ENCODE results near the gene KRTAP4-5. TPM values are rescaled to one million over a fixed set of nuclear protein-coding genes. Genes with fewer than 3 reads are reported as not detected.
"Not testable (repeated sequence)": the region's sequence is repeated elsewhere in the genome, so short reads cannot be mapped to it uniquely, and the experiment has no call there.

Gene KRTAP4-5
- polyA plus RNA-seq (ENCODE audit: insufficient read length in 4 of 4): not detected

- no peak for DNase-seq (ENCODE audit: low read depth in 4 of 4, low spot score in 3 of 4)
These were observed at the start of gene KRTAP4-5 for GRCh38 chr17:41149652-41149985. Gene KRTAP4-5, minus strand, starts transcription at chr17:41149825. Its CDS starts 58 bp downstream, at chr17:41149767.

GRCh38 chr17:41196068-41196467 lies 46.4 kb upstream of the KRTAP4-5 start:
- DNase-seq (ENCODE audit: low read depth in 4 of 4, low spot score in 3 of 4): no peak

- DNase-seq (ENCODE audit: low read depth in 4 of 4, low spot score in 3 of 4): no peak
These were observed 40.7 kb upstream of the KRTAP4-5 start for GRCh38 chr17:41190328-41190727.

GRCh38 chr17:41189837-41190318 lies 40.3 kb upstream of the KRTAP4-5 start, which contains the start of gene KRTAP9-1:
Gene KRTAP9-1, plus strand, starts transcription at chr17:41189887. Its CDS starts 0 bp downstream, at chr17:41189887.
- not testable (repeated sequence) for DNase-seq (ENCODE audit: low read depth in 4 of 4, low spot score in 3 of 4)

GRCh38 chr17:41186872-41187271 lies 37.2 kb upstream of the KRTAP4-5 start:
- DNase-seq (ENCODE audit: low read depth in 4 of 4, low spot score in 3 of 4): no peak

GRCh38 chr17:41185001-41185400 lies 35.4 kb upstream of the KRTAP4-5 start:
- DNase-seq (ENCODE audit: low read depth in 4 of 4, low spot score in 3 of 4): no peak

- no peak for DNase-seq (ENCODE audit: low read depth in 4 of 4, low spot score in 3 of 4)
These were observed 34.9 kb upstream of the KRTAP4-5 start, which contains the start of gene KRTAP4-1 for GRCh38 chr17:41184480-41184961. Gene KRTAP4-1, minus strand, starts transcription at chr17:41184911. Its CDS starts 57 bp downstream, at chr17:41184854.

- DNase-seq (ENCODE audit: low read depth in 4 of 4, low spot score in 3 of 4): no peak
These were observed 29.4 kb upstream of the KRTAP4-5 start for GRCh38 chr17:41178843-41179616.

- DNase-seq (ENCODE audit: low read depth in 4 of 4, low spot score in 3 of 4): no peak
These were observed 28.7 kb upstream of the KRTAP4-5 start for GRCh38 chr17:41178341-41178740.

GRCh38 chr17:41177727-41178271 lies 28.2 kb upstream of the KRTAP4-5 start, which contains the start of gene KRTAP4-2:
Gene KRTAP4-2, minus strand, starts transcription at chr17:41178221. Its CDS starts 57 bp downstream, at chr17:41178164.
- no peak for DNase-seq (ENCODE audit: low read depth in 4 of 4, low spot score in 3 of 4)

GRCh38 chr17:41176744-41177387 lies 27.2 kb upstream of the KRTAP4-5 start:
- no peak for DNase-seq (ENCODE audit: low read depth in 4 of 4, low spot score in 3 of 4)

- no peak for DNase-seq (ENCODE audit: low read depth in 4 of 4, low spot score in 3 of 4)
These were observed 22.3 kb upstream of the KRTAP4-5 start for GRCh38 chr17:41171886-41172285.

GRCh38 chr17:41168121-41168520 lies 18.5 kb upstream of the KRTAP4-5 start, which contains the start of gene KRTAP4-3:
Gene KRTAP4-3, minus strand, starts transcription at chr17:41168221. Its CDS starts 49 bp downstream, at chr17:41168172.
- no peak for DNase-seq (ENCODE audit: low read depth in 4 of 4, low spot score in 3 of 4)

- no peak for DNase-seq (ENCODE audit: low read depth in 4 of 4, low spot score in 3 of 4)
These were observed 17.9 kb upstream of the KRTAP4-5 start for GRCh38 chr17:41167561-41167960.

- no peak for DNase-seq (ENCODE audit: low read depth in 4 of 4, low spot score in 3 of 4)
These were observed 14.2 kb upstream of the KRTAP4-5 start for GRCh38 chr17:41163828-41164227.

GRCh38 chr17:41160648-41161047 lies 11.0 kb upstream of the KRTAP4-5 start, which contains the start of gene KRTAP4-4:
Gene KRTAP4-4, minus strand, starts transcription at chr17:41160748. Its CDS starts 57 bp downstream, at chr17:41160691.
- no peak for DNase-seq (ENCODE audit: low read depth in 4 of 4, low spot score in 3 of 4)

GRCh38 chr17:41160190-41160589 lies 10.6 kb upstream of the KRTAP4-5 start:
- not testable (repeated sequence) for DNase-seq (ENCODE audit: low read depth in 4 of 4, low spot score in 3 of 4)

- no peak for DNase-seq (ENCODE audit: low read depth in 4 of 4, low spot score in 3 of 4)
These were observed 4.2 kb upstream of the KRTAP4-5 start for GRCh38 chr17:41153856-41154255.

GRCh38 chr17:41151525-41151924 lies 1.9 kb upstream of the KRTAP4-5 start:
- no peak for DNase-seq (ENCODE audit: low read depth in 4 of 4, low spot score in 3 of 4)

- DNase-seq (ENCODE audit: low read depth in 4 of 4, low spot score in 3 of 4): no peak
These were observed 401 bp upstream of the KRTAP4-5 start for GRCh38 chr17:41150026-41150425.

Measured in right renal pelvis (tissue), 4 donors.